ENCODE measurements around the gene AADAC.
"Not testable (repeated sequence)": the region's sequence is repeated elsewhere in the genome, so short reads cannot be mapped to it uniquely, and the experiment has no call there.

AADAC gene

GRCh38 chr3:151800431-151800830, 13.5 kb upstream of the AADAC start:
- FAIRE-seq, result no peak

GRCh38 chr3:151804267-151804666, 9.6 kb upstream of the AADAC start:
- FAIRE-seq, result no peak

GRCh38 chr3:151806838-151807237, 7.1 kb upstream of the AADAC start:
- no peak for FAIRE-seq

GRCh38 chr3:151808926-151809325, 5.0 kb upstream of the AADAC start:
- FAIRE-seq, result not testable (repeated sequence)

- no peak for FAIRE-seq
Measured at GRCh38 chr3:151811474-151811873, 2.4 kb upstream of the AADAC start.

DNA sequence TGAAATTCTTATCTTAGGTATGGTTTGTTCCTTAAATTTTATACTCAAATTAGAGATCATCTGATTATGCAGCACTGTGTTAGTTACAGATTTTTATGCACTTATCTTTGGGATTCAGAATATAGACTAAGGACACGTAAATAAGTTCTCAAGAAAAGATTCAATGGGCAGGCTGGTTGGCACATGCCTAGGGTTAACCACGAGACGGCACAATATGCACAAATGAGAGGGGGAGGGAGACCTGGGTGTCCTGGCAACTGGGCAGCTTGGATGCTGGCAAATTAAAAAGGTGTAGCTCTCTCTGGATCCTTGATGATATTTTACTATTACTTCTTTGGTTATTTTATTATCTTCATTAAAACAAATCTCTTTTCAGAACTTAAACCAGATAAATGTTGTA, 672 bp downstream of the AADAC start:
- no peak for FAIRE-seq

DNA sequence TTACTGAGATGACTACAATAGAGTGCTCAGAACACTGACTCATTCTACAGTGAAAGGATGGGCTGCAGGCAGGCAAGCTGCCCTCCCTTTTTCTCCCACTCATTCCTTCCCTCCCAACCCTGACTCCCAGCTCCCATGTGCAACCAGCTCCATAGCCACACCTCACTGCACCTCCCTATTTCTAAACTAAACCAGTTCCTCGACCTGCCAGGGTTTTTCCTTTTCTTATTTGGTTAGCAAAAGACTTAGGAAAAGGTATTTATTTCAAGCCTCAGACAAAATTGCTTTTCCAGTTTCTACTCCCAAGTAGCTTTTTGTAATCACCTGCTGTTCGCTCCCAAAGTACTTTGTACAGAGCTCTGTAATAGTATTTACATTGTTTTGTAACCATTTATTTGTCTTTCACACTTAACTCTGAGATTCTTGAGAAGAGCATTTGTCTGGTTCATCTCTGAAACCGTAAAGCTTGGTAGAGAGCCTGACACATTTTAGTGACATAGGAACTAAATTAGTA, 2.2 kb downstream of the AADAC start:
- FAIRE-seq, result no peak

GRCh38 chr3:151817473-151817872, 3.6 kb downstream of the AADAC start:
- FAIRE-seq, result no peak

DNA sequence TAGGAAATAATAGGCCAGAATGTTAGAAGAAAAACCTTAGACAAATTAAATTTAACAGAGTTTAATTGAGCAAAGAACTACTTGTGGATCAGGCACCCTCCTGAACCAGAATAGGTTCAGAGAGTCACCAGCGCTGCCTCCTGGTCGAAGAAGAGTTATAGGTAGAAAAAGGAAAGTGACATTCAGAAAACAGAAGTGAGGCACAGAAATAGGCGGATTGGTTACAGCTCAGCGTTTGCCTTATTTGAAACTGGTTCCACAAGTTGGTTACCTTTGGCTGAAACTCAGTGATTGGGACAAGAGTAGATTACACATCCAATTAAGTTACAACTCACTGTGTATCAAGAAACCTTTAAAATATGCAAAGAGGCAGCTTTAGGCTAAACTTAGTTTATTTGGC, 4.4 kb downstream of the AADAC start:
- no peak for FAIRE-seq

DNA sequence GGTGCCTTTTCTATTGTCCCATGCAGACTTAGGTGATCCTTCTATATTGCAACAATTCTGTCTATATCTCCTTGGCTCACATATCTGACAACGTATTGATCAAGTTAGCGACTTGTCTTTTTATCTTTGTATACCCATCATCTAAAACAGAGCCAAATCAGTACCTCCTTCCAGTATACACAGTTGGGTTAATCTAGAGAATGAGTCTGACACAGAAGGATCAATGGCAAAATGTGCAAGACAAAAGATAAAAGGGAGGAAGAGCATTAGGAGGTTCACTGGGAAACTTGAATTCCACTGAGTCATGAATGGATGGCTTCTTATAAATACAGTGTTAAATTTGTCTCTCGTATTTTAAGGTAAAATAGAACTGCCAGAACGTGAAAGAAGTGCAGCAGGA, 6.0 kb downstream of the AADAC start:
- no peak for FAIRE-seq

DNA sequence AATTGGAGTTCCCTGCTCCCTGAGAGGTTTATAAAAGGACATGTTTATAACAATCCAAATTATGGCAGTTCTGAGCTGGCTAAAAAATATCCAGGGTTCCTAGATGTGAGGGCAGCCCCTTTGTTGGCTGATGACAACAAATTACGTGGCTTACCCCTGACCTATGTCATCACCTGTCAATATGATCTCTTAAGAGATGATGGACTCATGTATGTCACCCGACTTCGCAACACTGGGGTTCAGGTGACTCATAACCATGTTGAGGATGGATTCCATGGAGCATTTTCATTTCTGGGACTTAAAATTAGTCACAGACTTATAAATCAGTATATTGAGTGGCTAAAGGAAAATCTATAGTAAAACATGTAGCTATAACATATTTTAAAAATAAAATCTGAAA, 13.9 kb downstream of the AADAC start:
- FAIRE-seq, result no peak

DNA sequence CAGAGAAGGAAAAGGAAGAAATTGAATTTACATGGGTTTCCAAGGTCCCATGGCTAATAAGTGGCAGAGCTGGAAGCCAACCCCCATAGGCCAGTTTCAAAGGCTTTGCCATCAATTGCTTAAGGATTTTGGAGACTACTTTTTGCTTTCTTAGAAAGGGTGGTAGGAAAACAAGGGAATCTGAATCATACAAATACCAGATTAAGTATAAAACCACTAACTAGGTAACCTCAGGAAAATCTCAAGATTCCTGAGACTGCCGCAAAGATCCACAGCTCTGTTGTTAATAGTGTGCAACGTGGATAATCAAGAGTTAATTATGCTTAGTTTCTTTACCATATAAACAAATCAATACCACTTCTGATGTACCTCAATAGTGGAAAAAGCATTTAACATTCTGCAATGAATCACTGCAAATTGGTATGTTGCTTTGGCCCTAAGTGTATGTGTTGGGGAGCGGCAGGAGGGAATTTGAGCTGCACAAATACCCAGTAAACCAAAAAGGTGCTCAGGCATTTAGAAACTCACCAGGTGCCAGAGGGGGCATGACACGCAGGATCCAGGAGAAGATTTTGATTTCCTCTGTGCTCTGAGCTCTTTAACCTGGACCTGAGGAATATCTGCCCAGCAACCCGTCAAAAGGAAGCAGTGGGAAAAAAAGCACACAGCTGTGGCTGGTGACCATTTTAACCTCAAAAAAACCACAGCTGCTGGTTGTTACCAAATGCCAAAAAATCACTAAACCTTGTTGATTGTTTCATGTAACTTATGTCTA, 22.0 kb downstream of the AADAC start:
- FAIRE-seq, result no peak

DNA sequence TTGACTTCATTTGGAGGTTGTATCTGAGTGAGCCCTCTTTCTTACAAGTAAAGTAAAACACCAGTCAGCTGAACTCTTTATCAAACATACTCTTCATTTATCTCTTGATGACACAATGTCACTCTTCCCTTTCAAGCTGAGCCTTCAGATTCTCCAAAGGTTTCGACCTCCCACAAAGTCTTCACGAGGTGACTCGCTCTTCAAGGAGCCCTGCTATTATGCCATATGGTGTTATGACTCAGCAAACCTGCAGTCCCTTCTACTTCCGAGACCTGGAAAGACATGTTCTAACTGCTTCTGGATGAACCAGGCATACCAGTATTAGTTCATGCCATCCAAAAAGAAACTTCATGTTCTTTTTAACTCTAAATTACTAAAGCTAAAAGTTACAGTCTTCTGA, 23.1 kb downstream of the AADAC start:
- FAIRE-seq, result no peak

DNA sequence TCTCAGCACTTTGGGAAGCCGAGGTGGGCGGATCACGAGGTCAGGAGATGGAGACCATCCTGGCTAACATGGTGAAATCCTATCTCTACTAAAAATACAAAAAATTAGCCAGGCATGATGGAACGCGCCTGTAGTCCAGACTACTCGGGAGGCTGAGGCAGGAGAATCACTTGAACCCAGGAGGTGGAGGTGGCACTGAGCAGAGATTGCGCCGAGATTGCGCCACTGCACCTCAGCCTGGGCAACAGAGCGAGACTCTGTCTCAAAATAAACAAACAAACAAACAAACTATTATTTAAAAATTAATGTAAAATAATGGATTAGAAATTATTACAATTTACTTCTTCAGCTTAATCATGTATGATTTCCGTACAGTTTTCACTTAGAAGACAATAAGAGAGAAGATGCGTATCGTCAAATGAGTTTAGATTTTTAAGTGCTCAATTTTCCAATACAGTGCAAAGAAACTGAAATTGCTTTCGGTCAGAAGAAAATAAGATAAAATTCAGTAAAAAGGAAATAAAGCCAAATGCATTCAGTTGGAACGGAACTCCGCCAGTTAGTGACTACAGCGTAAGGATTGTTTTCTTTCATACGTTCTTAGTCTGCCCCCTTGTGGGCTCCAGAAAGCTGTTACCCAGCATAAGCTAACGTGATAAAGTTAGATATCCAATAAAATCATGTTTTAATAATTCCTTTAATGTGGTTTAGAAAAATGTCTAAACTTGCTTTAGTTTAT, 24.8 kb downstream of the AADAC start:
- FAIRE-seq, result peak; percentile 88

- no peak for FAIRE-seq
Measured at GRCh38 chr3:151839313-151839631, 25.4 kb downstream of the AADAC start.

DNA sequence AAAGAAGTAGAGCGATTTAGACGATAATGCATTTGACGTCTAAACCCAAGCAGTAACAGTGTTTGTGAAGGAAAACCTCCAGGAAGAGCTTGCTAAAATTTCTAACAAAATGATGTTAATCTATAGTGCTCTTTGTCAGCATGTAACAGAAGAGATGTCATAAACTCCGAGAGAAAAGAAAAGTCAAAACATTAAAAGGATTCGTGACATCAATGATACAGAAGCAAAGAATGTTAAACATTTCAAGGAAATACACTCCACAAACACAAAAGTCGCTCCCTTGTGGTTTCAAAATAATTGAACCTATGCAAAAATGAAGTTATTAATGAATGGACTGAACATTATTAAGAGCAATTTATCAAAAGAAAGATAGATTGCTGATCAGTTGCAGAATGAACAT, 27.9 kb downstream of the AADAC start:
- no peak for FAIRE-seq

DNA sequence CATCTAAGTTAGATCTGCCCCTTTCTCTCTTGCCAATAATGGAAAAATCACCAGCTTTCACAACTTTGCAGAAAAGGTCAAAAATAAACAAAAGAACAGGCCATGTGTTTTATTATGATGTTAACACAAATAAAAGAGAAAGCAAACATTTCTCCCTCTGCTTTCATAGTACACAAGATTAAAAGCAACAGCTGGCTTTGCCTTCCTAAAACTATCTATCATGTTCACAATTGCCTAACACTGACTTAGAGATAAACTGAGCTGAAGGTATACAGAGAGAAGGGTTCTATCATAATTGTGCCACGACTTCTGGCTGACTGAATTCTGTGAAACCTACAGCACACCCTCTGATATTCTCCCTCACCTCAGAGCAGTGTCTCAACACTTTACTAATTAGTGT, 29.4 kb downstream of the AADAC start:
- no peak for FAIRE-seq

- peak; percentile 69 for FAIRE-seq
Measured at GRCh38 chr3:151845306-151845905, 31.5 kb downstream of the AADAC start.

GRCh38 chr3:151850065-151850464, 36.1 kb downstream of the AADAC start:
- not testable (repeated sequence) for FAIRE-seq

GRCh38 chr3:151852074-151852811, 38.3 kb downstream of the AADAC start:
- FAIRE-seq, result no peak

DNA sequence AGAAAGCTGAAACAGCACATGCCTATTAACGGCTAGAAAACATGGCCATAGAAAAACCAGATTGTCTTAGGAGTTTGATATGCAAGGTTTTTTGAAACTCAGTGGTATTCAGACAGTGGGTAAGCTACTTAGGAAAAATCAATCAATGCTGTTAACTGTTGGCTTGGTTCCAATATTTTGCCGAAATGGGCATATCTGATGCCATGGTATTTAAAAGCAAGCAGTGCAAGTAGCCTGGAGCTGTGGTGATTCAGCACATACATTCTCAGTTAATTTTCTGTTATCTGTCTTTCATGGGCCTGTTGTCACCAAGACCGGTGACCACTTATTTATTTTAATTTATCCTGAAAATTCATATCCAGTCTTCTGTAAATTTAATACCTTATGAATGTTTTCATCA, 42.2 kb downstream of the AADAC start:
- FAIRE-seq, result no peak

DNA sequence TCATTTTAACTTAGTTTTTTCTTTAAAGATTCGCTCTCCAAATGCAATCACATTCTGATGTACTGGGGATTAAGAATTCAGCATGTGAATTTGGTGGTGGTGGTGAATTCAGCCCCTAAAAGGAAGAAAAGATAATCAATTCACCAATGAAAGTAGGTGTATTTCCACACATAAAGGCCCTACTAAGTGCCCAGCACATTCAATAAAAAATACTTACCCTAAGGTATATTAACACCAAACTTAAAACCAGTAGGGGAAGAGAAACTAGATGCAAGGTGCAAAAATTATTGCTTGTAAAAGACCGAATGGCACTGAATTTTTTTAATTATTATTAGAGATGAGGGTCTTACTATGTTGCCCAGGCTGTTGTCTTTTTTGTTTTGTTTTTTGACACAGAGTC, 42.7 kb downstream of the AADAC start:
- FAIRE-seq, result no peak

- FAIRE-seq, result no peak
Measured at GRCh38 chr3:151859233-151859673, 45.3 kb downstream of the AADAC start.

All from TTC549 (cell line).